A673 (cell line): ENCODE results near the gene PARD6B. TPM values are rescaled to one million over a fixed set of nuclear protein-coding genes. Genes with fewer than 3 reads are reported as not detected.

Experiments
- BruUV-seq: library from RNA; stranded (reverse); fragments of 400-500 nt; replicated peaks from 2 replicates; lab custom pipeline; 2021; lab: Mats Ljungman, UMichigan
- CTCF ChIA-PET: fragments of 300-600 bp; sonication (Branson Sonifier 250); formaldehyde crosslinking; loops from one replicate; lab custom pipeline; 2022; ENCODE audit warnings: antibody characterized with exemption; lab: Charles Lee
- POLR2A ChIA-PET: fragments of 300-600 bp; sonication (Branson Sonifier 250); formaldehyde crosslinking; loops from one replicate; lab custom pipeline; 2022; ENCODE audit warnings: antibody characterized with exemption; ENCODE audit not compliant: low non-redundant PET; lab: Charles Lee
- DNase-seq: peaks from one replicate; pipeline ENCODE4 v3.0.0-alpha.2; 2015; ENCODE audit warnings: low spot score
- H3K27ac ChIP-seq: fragments of 200-600 bp; sonication (generic); 2 replicates; pipeline ENCODE4 v1.5.1; 2016; ENCODE audit warnings: mixed run types, low read depth, mild to moderate bottlenecking, mixed read lengths, antibody characterized with exemption, low read length; ENCODE audit not compliant: poor library complexity, severe bottlenecking
- H3K27me3 ChIP-seq: fragments of 200-600 bp; sonication (generic); replicated peaks from 2 replicates; pipeline ENCODE4 v1.6.1; 2017; ENCODE audit warnings: mixed run types, low read depth, mild to moderate bottlenecking, mixed read lengths, antibody characterized with exemption, low read length; ENCODE audit not compliant: insufficient read depth, poor library complexity
- H3K36me3 ChIP-seq: fragments of 200-600 bp; sonication (generic); 2 replicates; pipeline ENCODE4 v1.6.1; 2016; ENCODE audit warnings: mixed run types, mild to moderate bottlenecking, mixed read lengths, antibody characterized with exemption, low read length; ENCODE audit not compliant: insufficient read depth, poor library complexity, severe bottlenecking
- H3K4me1 ChIP-seq: fragments of 200-600 bp; sonication (generic); 2 replicates; pipeline ENCODE4 v1.6.1; 2017; ENCODE audit warnings: mixed run types, mild to moderate bottlenecking, mixed read lengths, antibody characterized with exemption, low read length; ENCODE audit not compliant: insufficient read depth, poor library complexity, severe bottlenecking
- H3K4me3 ChIP-seq: fragments of 200-600 bp; sonication (generic); 2 replicates; pipeline ENCODE4 v1.5.1; 2016; ENCODE audit warnings: low read depth, mixed run types, mild to moderate bottlenecking, mixed read lengths, low read length; ENCODE audit not compliant: poor library complexity, severe bottlenecking
- H3K9me3 ChIP-seq: fragments of 200-600 bp; sonication (generic); 2 replicates; pipeline ENCODE4 v1.6.1; 2016; ENCODE audit warnings: mixed run types, low read depth, mild to moderate bottlenecking, mixed read lengths, antibody characterized with exemption, low read length; ENCODE audit not compliant: poor library complexity, severe bottlenecking
- EZH2 ChIP-seq: fragments of 200-600 bp; sonication (generic); IDR thresholded peaks from 2 replicates; pipeline ENCODE4 v1.6.1; 2017; ENCODE audit warnings: borderline replicate concordance, low read depth, mild to moderate bottlenecking, mixed read lengths, antibody characterized with exemption, low read length; ENCODE audit not compliant: poor library complexity, severe bottlenecking
- intact Hi-C: fragments of 100-400 bp; cut with micrococcal nuclease; formaldehyde crosslinking; loops from one replicate; pipeline ENCODE4 v1.10.0; 2022; ENCODE audit not compliant: unreplicated experiment
- total RNA-seq: library from RNA; stranded (reverse); gene quantifications from 2 replicates; pipeline ENCODE4 v1.2.3, GENCODE V29; 2021
- TF ChIP-seq, protein P1 (sequence below): fragments of 300-800, 200-600 bp; sonication (generic); conservative IDR thresholded peaks from 2 replicates; pipeline ENCODE4 v1.5.1; 2017; ENCODE audit warnings: low read depth, mild to moderate bottlenecking, antibody characterized with exemption, low read length, moderate library complexity, mixed read lengths

PARD6B gene
- total RNA-seq, 1 experiment from 2014 or later, result 28.1 TPM

- TF ChIP-seq, protein P1, sequence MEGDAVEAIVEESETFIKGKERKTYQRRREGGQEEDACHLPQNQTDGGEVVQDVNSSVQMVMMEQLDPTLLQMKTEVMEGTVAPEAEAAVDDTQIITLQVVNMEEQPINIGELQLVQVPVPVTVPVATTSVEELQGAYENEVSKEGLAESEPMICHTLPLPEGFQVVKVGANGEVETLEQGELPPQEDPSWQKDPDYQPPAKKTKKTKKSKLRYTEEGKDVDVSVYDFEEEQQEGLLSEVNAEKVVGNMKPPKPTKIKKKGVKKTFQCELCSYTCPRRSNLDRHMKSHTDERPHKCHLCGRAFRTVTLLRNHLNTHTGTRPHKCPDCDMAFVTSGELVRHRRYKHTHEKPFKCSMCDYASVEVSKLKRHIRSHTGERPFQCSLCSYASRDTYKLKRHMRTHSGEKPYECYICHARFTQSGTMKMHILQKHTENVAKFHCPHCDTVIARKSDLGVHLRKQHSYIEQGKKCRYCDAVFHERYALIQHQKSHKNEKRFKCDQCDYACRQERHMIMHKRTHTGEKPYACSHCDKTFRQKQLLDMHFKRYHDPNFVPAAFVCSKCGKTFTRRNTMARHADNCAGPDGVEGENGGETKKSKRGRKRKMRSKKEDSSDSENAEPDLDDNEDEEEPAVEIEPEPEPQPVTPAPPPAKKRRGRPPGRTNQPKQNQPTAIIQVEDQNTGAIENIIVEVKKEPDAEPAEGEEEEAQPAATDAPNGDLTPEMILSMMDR, result no peak
- no peak for TF ChIP-seq EZH2
- Histone ChIP-seq H3K36me3 (peaks cover 4% of the 10 kb centered on the region), H3K27me3 (no peaks in the 10 kb centered on the region), H3K9me3 (no peaks in the 10 kb centered on the region), H3K4me3 (peak overlapping the region; percentile 94), H3K27ac (peak overlapping the region; percentile 21), H3K4me1 (peaks cover 58% of the 10 kb centered on the region)
- no peak for DNase-seq
- no TSS peak for BruUV-seq
- ChIA-PET POLR2A (no interaction called here), CTCF (interaction anchor here (0.6 kb wide), 2 partner anchors 99 to 548 kb away, joined by 4 read pairs; no protein-coding TSS in a partner anchor)
- intact Hi-C loops, result loop anchor here (5.0 kb wide), 1 partner anchor 153 kb away; no protein-coding TSS in a partner anchor
These were observed 3.6 kb downstream of the PARD6B start for GRCh38 chr20:50734730-50735679.

DNA sequence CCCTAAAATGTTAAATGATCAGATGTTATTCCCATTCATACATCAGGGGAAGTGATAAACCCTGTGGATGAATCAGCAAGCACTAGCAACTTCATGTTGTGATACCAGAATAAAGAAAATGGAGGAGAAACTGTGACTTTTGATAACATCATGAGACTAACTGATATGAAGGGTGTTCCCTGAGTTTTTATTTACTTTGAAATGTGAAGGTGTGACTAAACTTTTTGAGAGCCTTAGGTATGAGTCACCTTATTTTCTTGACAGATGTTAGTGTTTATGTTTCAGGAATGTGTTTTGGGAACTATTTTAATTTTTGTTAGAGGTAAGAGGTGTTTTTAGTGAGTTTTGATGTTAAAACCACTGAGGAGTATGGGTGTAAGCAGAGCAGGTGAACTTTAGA is 4.4 kb downstream of the PARD6B start:
- no peak for DNase-seq
- H3K36me3 ChIP-seq, result peaks cover 4% of the 10 kb centered on the region
- H3K4me3 ChIP-seq, result peak overlapping the region; percentile 5
- H3K9me3 ChIP-seq, result no peaks in the 10 kb centered on the region
- CTCF ChIA-PET, result no interaction called here
- TF ChIP-seq, protein P1, result no peak
- TF ChIP-seq EZH2, result no peak
- peak overlapping the region; percentile 21 for H3K27ac ChIP-seq
- BruUV-seq, result no TSS peak
- intact Hi-C loops, result loop anchor here (5.0 kb wide), 1 partner anchor 154 kb away; no protein-coding TSS in a partner anchor
- POLR2A ChIA-PET, result no interaction called here
- peaks cover 56% of the 10 kb centered on the region for H3K4me1 ChIP-seq
- H3K27me3 ChIP-seq, result no peaks in the 10 kb centered on the region

- no peaks in the 10 kb centered on the region for H3K9me3 ChIP-seq
- H3K4me1 ChIP-seq, result peaks cover 57% of the 10 kb centered on the region
- BruUV-seq, result no TSS peak
- H3K27ac ChIP-seq, result peak overlapping the region; percentile 57
- CTCF ChIA-PET, result interaction anchor here (1.2 kb wide), 2 partner anchors 12 to 112 kb away, joined by 3 read pairs; no protein-coding TSS in a partner anchor
- no peak overlapping the region for H3K4me3 ChIP-seq
- TF ChIP-seq, protein P1, result no peak
- no peak for TF ChIP-seq EZH2
- intact Hi-C loops, result loop anchor here (5.0 kb wide), 1 partner anchor 155 kb away; no protein-coding TSS in a partner anchor
- no peak for DNase-seq
- no peaks in the 10 kb centered on the region for H3K27me3 ChIP-seq
- POLR2A ChIA-PET, result no interaction called here
- peaks cover 4% of the 10 kb centered on the region for H3K36me3 ChIP-seq
These were observed 6.0 kb downstream of the PARD6B start for GRCh38 chr20:50737352-50737751.
